Nephron (organoid): Measurements from ENCODE around the gene PLA2G2A.

ENCODE experiments used
- H3K27ac Mint-ChIP-seq, 3 experiments: 2 replicates each; pipeline ENCODE4 v1.8.0; 2020; ENCODE audit warnings: mixed read lengths in 3 of 3, mild to moderate bottlenecking in 2 of 3, moderate library complexity in 1 of 3
- H3K27me3 Mint-ChIP-seq: 2 replicates; pipeline ENCODE4 v1.8.0; 2021; ENCODE audit warnings: low read depth, mild to moderate bottlenecking, moderate library complexity, mixed read lengths
- H3K36me3 Mint-ChIP-seq: 2 replicates; pipeline ENCODE4 v1.8.0; 2020; ENCODE audit warnings: low read depth, mixed read lengths
- H3K4me1 Mint-ChIP-seq: 2 replicates; pipeline ENCODE4 v1.8.0; 2020; ENCODE audit warnings: mixed read lengths
- H3K4me3 Mint-ChIP-seq, 3 experiments: 2 replicates each; pipeline ENCODE4 v1.8.0; 2020; ENCODE audit warnings: mild to moderate bottlenecking in 3 of 3, mixed read lengths in 3 of 3, moderate library complexity in 2 of 3
- H3K9me3 Mint-ChIP-seq: 2 replicates; pipeline ENCODE4 v1.8.0; 2020; ENCODE audit warnings: mixed read lengths
- CTCF ChIP-seq, 3 experiments: fragments of 200-600 bp; sonication (generic); IDR thresholded peaks; one replicate each; pipeline ENCODE4 v1.5.0; 2021; ENCODE audit warnings: antibody characterized with exemption in 3 of 3; ENCODE audit not compliant: unreplicated experiment in 3 of 3

The PLA2G2A gene

GRCh38 chr1:19975423-19976193, 3.8 kb downstream of the PLA2G2A start:
- Mint-ChIP-seq H3K4me1 (no peaks in the 10 kb centered on the region), H3K9me3 (peaks cover 3% of the 10 kb centered on the region)

GRCh38 chr1:19974822-19975416, 4.5 kb downstream of the PLA2G2A start:
- no peaks in the 10 kb centered on the region for H3K36me3 Mint-ChIP-seq
- H3K27ac Mint-ChIP-seq, result no peak overlapping the region
- peaks cover 3% of the 10 kb centered on the region for H3K9me3 Mint-ChIP-seq
- no peak overlapping the region for H3K4me3 Mint-ChIP-seq
- peaks cover 9% of the 10 kb centered on the region for H3K27me3 Mint-ChIP-seq
- TF ChIP-seq CTCF (IDR thresholded peaks at IDR 0.05; ENCODE audit: unreplicated experiment in 3 of 3), result peak; percentile 44 to 57 (median 51)
- H3K4me1 Mint-ChIP-seq, result no peaks in the 10 kb centered on the region

More at GRCh38 chr1:19975423-19976193, 3.8 kb downstream of the PLA2G2A start:
- Mint-ChIP-seq H3K27ac (no peak overlapping the region), H3K27me3 (peaks cover 9% of the 10 kb centered on the region), H3K4me3 (no peak overlapping the region), H3K36me3 (no peaks in the 10 kb centered on the region)
- TF ChIP-seq CTCF (IDR thresholded peaks at IDR 0.05; ENCODE audit: unreplicated experiment in 3 of 3), result no peak

- H3K4me3 Mint-ChIP-seq, result no peak overlapping the region
- no peaks in the 10 kb centered on the region for H3K4me1 Mint-ChIP-seq
- peaks cover 5% of the 10 kb centered on the region for H3K27me3 Mint-ChIP-seq
- peaks cover 3% of the 10 kb centered on the region for H3K9me3 Mint-ChIP-seq
- no peak overlapping the region for H3K27ac Mint-ChIP-seq
- TF ChIP-seq CTCF (IDR thresholded peaks at IDR 0.05; ENCODE audit: unreplicated experiment in 3 of 3), result no peak
- no peaks in the 10 kb centered on the region for H3K36me3 Mint-ChIP-seq
Observed at GRCh38 chr1:19973616-19974015, 5.8 kb downstream of the PLA2G2A start.

GRCh38 chr1:19971664-19972063, 7.8 kb downstream of the PLA2G2A start:
- peaks cover 6% of the 10 kb centered on the region for H3K27me3 Mint-ChIP-seq
- no peak for TF ChIP-seq CTCF (IDR thresholded peaks at IDR 0.05; ENCODE audit: unreplicated experiment in 3 of 3)
- H3K9me3 Mint-ChIP-seq, result peaks cover 5% of the 10 kb centered on the region
- H3K27ac Mint-ChIP-seq, result no peak overlapping the region
- no peak overlapping the region for H3K4me3 Mint-ChIP-seq
- H3K4me1 Mint-ChIP-seq, result peaks cover 12% of the 10 kb centered on the region
- H3K36me3 Mint-ChIP-seq, result no peaks in the 10 kb centered on the region

- Mint-ChIP-seq H3K9me3 (peaks cover 5% of the 10 kb centered on the region), H3K27ac (no peak overlapping the region), H3K27me3 (peaks cover 6% of the 10 kb centered on the region), H3K4me3 (no peak overlapping the region), H3K36me3 (no peaks in the 10 kb centered on the region), H3K4me1 (peaks cover 12% of the 10 kb centered on the region)
- TF ChIP-seq CTCF (IDR thresholded peaks at IDR 0.05; ENCODE audit: unreplicated experiment in 3 of 3), result no peak
Observed at GRCh38 chr1:19969898-19970660, 9.3 kb downstream of the PLA2G2A start.
